GM18907 (cell line): ENCODE data around the gene CFAP299.
"Not testable (repeated sequence)": the region's sequence is repeated elsewhere in the genome, so short reads cannot be mapped to it uniquely, and the experiment has no call there.

Source experiments
- ATAC-seq: cut with Tn5 transposase; IDR thresholded peaks from one replicate; pipeline ENCODE4 v1.9.1; 2021; ENCODE audit warnings: mild to moderate bottlenecking, moderate library complexity; ENCODE audit not compliant: unreplicated experiment

CFAP299 gene

GRCh38 chr4:80335554-80336358, at the start of gene CFAP299:
TSS of gene CFAP299 (plus strand) at chr4:80335730.
- peak; percentile 99 for ATAC-seq

GRCh38 chr4:80286451-80286850, 49.1 kb upstream of the CFAP299 start:
- no peak for ATAC-seq

GRCh38 chr4:80290665-80291064, 44.9 kb upstream of the CFAP299 start:
- not testable (repeated sequence) for ATAC-seq

GRCh38 chr4:80294206-80294605, 41.3 kb upstream of the CFAP299 start:
- ATAC-seq = no peak

- no peak for ATAC-seq
These were observed 40.2 kb upstream of the CFAP299 start for GRCh38 chr4:80295336-80295735.

GRCh38 chr4:80295826-80296225, 39.7 kb upstream of the CFAP299 start:
- no peak for ATAC-seq

GRCh38 chr4:80301884-80302283, 33.6 kb upstream of the CFAP299 start:
- no peak for ATAC-seq

- no peak for ATAC-seq
These were observed 32.8 kb upstream of the CFAP299 start for GRCh38 chr4:80302616-80303223.

- ATAC-seq = no peak
These were observed 30.1 kb upstream of the CFAP299 start for GRCh38 chr4:80305466-80305865.

GRCh38 chr4:80306260-80306659, 29.3 kb upstream of the CFAP299 start:
- ATAC-seq = no peak

- ATAC-seq = no peak
These were observed 28.3 kb upstream of the CFAP299 start for GRCh38 chr4:80307183-80307735.

- no peak for ATAC-seq
These were observed 27.6 kb upstream of the CFAP299 start for GRCh38 chr4:80307774-80308465.

- no peak for ATAC-seq
These were observed 27.1 kb upstream of the CFAP299 start for GRCh38 chr4:80308466-80308822.

- ATAC-seq = no peak
These were observed 26.1 kb upstream of the CFAP299 start for GRCh38 chr4:80309294-80310004.

- ATAC-seq = no peak
These were observed 24.4 kb upstream of the CFAP299 start for GRCh38 chr4:80311130-80311529.

- no peak for ATAC-seq
These were observed 23.4 kb upstream of the CFAP299 start for GRCh38 chr4:80312124-80312523.

GRCh38 chr4:80313627-80314026, 21.9 kb upstream of the CFAP299 start:
- ATAC-seq = no peak

- ATAC-seq = not testable (repeated sequence)
These were observed 19.7 kb upstream of the CFAP299 start for GRCh38 chr4:80315848-80316247.

- no peak for ATAC-seq
These were observed 14.2 kb upstream of the CFAP299 start for GRCh38 chr4:80321341-80321740.

GRCh38 chr4:80321776-80322175, 13.8 kb upstream of the CFAP299 start:
- no peak for ATAC-seq

GRCh38 chr4:80322716-80323115, 12.8 kb upstream of the CFAP299 start:
- ATAC-seq = no peak
